Neuron (in vitro differentiated cells): Measurements from ENCODE around the gene CCM2.

ENCODE experiments used
- H2AFZ ChIP-seq: one replicate; pipeline ENCODE4 v1.6.1; 2013; ENCODE audit warnings: low read depth, mild to moderate bottlenecking, inconsistent platforms, low read length, moderate library complexity
- H3K27me3 ChIP-seq: one replicate; pipeline ENCODE4 v1.6.1; 2013; ENCODE audit warnings: low read length; ENCODE audit not compliant: insufficient read depth
- H3K36me3 ChIP-seq: one replicate; pipeline ENCODE4 v1.6.1; 2013; ENCODE audit warnings: low read length; ENCODE audit not compliant: insufficient read depth
- H3K4me1 ChIP-seq: one replicate; pipeline ENCODE4 v1.6.1; 2013; ENCODE audit warnings: low read length; ENCODE audit not compliant: insufficient read depth
- H3K4me3 ChIP-seq: 2 replicates; pipeline ENCODE4 v1.5.1; 2013; ENCODE audit warnings: mild to moderate bottlenecking, low read length, moderate library complexity
- H3K9me3 ChIP-seq: one replicate; pipeline ENCODE4 v1.6.1; 2013; ENCODE audit warnings: low read length

CCM2 gene

DNA sequence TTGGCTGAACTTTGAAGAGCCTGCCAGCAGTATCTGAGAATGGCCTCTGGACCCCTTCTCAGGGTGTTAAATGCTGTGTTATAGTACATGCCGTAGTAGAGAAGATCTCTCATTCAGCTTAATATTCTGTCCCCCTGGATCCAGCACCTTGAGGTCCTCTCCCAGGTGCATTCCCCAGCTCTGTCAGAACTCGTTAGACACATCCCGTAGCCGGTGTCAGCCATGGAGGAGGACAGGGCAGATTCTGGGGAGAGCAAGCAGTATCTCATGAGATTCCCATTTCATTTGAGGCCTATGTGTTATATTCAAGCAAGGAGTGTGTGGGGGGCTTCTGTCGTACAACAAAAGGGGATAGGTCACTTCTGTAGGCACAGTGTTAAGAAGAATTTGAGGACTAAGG, 53.9 kb downstream of the CCM2 start:
- no peaks in the 10 kb centered on the region for H3K27me3 ChIP-seq
- no peak overlapping the region for H2AFZ ChIP-seq
- H3K4me1 ChIP-seq: no peaks in the 10 kb centered on the region
- H3K9me3 ChIP-seq: no peaks in the 10 kb centered on the region
- H3K36me3 ChIP-seq: peaks cover 11% of the 10 kb centered on the region
- no peak overlapping the region for H3K4me3 ChIP-seq

GRCh38 chr7:45054442-45054841, 54.4 kb downstream of the CCM2 start:
- H2AFZ ChIP-seq: no peak overlapping the region
- H3K4me1 ChIP-seq: no peaks in the 10 kb centered on the region
- no peaks in the 10 kb centered on the region for H3K9me3 ChIP-seq
- H3K27me3 ChIP-seq: no peaks in the 10 kb centered on the region
- H3K36me3 ChIP-seq: peaks cover 10% of the 10 kb centered on the region
- H3K4me3 ChIP-seq: no peak overlapping the region

GRCh38 chr7:45055016-45055415, 55.0 kb downstream of the CCM2 start:
- H3K27me3 ChIP-seq: no peaks in the 10 kb centered on the region
- H3K4me1 ChIP-seq: no peaks in the 10 kb centered on the region
- H2AFZ ChIP-seq: no peak overlapping the region
- H3K36me3 ChIP-seq: peaks cover 8% of the 10 kb centered on the region
- H3K4me3 ChIP-seq: no peak overlapping the region
- H3K9me3 ChIP-seq: no peaks in the 10 kb centered on the region

DNA sequence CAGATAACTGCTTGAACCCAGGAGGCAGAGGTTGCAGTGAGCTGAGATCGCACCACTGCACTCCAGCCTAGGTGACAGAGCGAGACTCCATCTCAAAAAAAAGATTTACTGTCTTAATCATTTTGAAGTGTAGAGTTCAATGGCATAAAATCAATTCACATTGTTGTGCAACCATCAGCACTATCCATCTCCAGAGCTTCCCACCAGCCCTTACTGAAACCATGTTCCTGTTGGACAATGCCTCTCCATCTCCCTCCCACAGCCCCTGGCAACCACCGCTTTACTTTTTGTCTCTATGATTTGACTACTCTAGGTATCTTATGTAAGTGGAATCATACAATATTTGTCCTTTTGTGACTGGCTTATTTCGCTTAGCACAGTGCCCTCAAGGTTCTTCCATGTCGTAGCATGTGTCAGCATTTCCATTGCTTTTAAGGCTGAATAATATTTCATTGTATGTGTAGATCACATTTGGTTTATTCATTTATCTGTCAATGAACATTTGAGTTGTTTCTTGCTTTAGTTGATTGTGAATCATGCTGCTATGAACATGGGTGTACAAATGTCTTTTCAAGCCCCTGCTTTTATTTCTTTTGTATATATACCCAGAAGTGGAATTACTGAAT, 55.7 kb downstream of the CCM2 start:
- no peaks in the 10 kb centered on the region for H3K4me1 ChIP-seq
- no peak overlapping the region for H3K4me3 ChIP-seq
- peaks cover under 1% of the 10 kb centered on the region for H3K36me3 ChIP-seq
- H3K27me3 ChIP-seq: no peaks in the 10 kb centered on the region
- no peaks in the 10 kb centered on the region for H3K9me3 ChIP-seq
- H2AFZ ChIP-seq: no peak overlapping the region

DNA sequence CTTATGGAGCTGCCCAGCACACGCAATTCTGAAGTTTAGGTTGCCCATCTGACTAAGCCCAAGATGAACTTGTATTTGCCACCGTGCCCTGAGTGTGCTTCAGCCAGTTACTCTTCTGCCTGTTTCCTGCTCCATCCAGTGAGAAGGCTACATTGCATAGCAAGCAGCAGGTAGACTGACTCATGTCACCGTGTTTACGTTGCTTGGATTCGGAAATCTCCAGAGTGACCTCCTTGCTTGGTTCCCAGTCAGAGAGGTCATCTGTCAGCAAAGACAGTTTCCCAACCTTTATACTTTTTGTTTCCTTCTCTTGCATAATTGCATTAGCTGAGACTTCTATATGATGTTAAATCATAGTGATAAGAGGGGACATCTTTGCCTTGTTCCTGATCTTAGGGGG, 57.9 kb downstream of the CCM2 start:
- Histone ChIP-seq H3K27me3 (no peaks in the 10 kb centered on the region), H2AFZ (no peak overlapping the region), H3K9me3 (no peaks in the 10 kb centered on the region), H3K36me3 (peaks cover 2% of the 10 kb centered on the region), H3K4me1 (no peaks in the 10 kb centered on the region), H3K4me3 (no peak overlapping the region)

DNA sequence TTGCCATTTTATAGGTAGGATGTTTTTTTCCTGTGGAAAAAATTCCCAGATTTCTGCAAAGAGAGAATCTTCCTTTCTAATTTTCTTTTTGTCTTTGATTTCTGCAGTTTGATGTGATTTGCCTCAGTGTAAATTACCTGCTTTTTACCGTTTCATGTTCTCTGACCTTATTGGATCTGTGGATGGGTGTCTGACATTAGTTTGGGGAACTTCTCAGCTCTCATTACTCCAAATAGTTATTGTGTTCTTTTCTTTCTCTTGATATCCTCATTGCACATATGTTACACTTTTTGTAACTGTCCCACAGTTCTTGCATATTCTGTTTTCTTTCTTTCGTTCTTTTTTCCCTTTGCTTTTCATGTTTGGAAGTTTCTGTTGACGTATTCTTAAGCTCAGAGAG, 60.3 kb downstream of the CCM2 start:
- no peaks in the 10 kb centered on the region for H3K27me3 ChIP-seq
- no peak overlapping the region for H2AFZ ChIP-seq
- no peaks in the 10 kb centered on the region for H3K4me1 ChIP-seq
- no peaks in the 10 kb centered on the region for H3K9me3 ChIP-seq
- H3K4me3 ChIP-seq: no peak overlapping the region
- peaks cover 21% of the 10 kb centered on the region for H3K36me3 ChIP-seq

GRCh38 chr7:45061352-45061751, 61.4 kb downstream of the CCM2 start:
- no peak overlapping the region for H2AFZ ChIP-seq
- H3K4me3 ChIP-seq: no peak overlapping the region
- H3K36me3 ChIP-seq: peaks cover 26% of the 10 kb centered on the region

DNA sequence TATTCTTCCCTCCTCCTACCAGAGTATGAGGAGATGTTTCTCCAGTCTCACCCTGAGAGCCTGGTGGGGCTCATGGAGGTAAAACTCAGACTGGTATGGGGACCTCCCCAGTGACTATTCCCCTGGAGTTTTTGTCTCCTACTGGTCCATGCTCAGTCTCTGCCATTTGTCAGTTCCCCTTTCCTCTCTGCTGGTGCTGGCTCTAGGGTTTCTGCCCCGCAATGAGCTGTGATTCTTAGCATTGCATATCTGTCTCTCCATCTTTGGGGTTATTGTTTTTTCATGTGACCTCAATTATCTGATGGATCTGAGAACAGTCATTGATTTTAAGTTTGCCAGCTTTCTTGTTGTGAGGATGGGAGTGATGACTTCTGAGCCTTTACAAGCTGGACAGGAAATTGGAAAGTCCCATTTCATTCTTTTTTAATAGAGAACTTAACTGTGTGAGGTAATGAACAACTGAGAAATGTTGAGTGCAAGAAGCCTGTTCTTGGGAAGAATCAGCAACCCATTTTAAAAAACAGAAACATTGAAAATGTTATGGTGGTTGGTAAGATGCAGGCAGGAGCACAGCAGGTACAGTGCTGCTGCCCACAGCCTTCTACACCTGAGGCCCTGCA, 61.9 kb downstream of the CCM2 start:
- Histone ChIP-seq H2AFZ (no peak overlapping the region), H3K4me3 (no peak overlapping the region), H3K9me3 (no peaks in the 10 kb centered on the region), H3K27me3 (no peaks in the 10 kb centered on the region), H3K36me3 (peaks cover 26% of the 10 kb centered on the region), H3K4me1 (no peaks in the 10 kb centered on the region)

More at GRCh38 chr7:45061352-45061751, 61.4 kb downstream of the CCM2 start:
- Histone ChIP-seq H3K27me3 (no peaks in the 10 kb centered on the region), H3K4me1 (no peaks in the 10 kb centered on the region), H3K9me3 (no peaks in the 10 kb centered on the region)

DNA sequence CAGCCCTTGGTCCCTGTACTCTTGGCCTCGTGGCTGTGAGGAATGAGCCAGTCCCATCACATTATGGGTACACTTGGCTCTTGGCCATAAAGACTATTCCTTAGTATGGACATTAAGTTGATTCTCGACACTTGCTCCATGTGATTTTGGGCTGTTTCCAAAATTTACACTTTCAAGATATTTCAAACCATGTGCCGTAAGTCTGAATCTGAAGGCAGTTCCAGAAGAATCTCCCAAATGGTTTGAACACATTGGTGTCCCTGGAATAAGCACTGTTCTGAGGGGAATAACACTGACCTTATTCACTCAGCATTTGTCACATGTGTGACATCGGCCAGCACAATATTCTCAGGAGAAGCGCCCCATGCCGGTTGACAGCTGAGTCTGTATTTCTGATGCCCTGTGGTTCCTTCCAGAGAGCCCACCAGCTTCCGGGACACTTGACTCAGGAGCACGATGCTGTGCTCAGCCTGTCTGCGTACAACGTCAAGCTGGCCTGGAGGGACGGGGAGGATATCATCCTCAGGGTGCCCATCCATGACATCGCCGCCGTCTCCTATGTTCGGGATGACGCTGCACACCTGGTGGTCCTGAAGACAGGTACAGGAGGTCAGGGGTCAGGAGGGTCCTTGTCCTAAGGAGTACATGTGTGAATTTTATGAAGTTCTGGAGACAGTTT, 64.2 kb downstream of the CCM2 start:
- Histone ChIP-seq H3K36me3 (peaks cover 39% of the 10 kb centered on the region), H3K9me3 (no peaks in the 10 kb centered on the region), H3K4me1 (no peaks in the 10 kb centered on the region), H3K27me3 (no peaks in the 10 kb centered on the region), H2AFZ (no peak overlapping the region), H3K4me3 (no peak overlapping the region)

- no peaks in the 10 kb centered on the region for H3K4me1 ChIP-seq
- H3K9me3 ChIP-seq: no peaks in the 10 kb centered on the region
- H2AFZ ChIP-seq: no peak overlapping the region
- no peak overlapping the region for H3K4me3 ChIP-seq
- H3K27me3 ChIP-seq: no peaks in the 10 kb centered on the region
- peaks cover 48% of the 10 kb centered on the region for H3K36me3 ChIP-seq
Measured at GRCh38 chr7:45065031-45065995, 65.3 kb downstream of the CCM2 start.

DNA sequence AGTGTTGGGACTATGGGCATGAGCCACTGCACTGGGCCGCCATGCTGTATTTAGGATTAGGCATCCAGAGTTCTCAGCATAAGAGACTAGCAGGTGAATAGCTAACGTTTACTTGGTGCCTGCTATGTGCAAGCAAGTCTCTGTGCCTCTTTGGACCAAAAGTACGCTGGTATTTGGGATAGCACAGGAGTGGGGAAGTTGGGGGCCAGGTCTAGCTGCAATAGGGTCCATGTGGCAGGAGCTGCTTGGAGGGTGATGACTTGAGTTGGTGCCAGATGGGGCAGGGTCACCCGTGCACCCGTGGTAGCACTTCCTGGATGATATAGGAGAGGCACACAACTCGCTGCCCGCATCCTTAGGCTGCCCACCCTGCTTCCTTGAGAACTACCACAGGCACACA, 66.4 kb downstream of the CCM2 start:
- no peaks in the 10 kb centered on the region for H3K4me1 ChIP-seq
- peaks cover 51% of the 10 kb centered on the region for H3K36me3 ChIP-seq
- H3K4me3 ChIP-seq: no peak overlapping the region
- no peaks in the 10 kb centered on the region for H3K9me3 ChIP-seq
- H2AFZ ChIP-seq: no peak overlapping the region
- H3K27me3 ChIP-seq: no peaks in the 10 kb centered on the region

DNA sequence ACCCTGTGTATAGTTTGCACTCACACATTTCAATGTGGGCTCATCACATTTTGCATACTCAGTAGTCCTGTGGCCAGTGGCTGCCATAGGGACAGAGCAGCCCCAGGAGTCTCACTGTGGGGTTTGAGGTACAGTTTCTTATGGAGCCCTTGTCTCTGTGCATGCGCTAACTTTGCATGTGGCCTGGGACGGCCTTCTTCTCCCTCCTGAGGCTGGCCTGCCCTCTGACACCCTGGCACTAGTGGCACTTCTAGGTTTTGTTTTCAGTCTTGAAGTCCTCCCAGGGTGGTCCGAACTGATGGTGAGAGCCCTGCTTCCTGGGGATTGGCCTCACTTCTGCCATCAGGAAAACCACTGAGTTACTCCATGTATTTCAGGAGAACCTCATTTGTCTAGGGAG, 67.6 kb downstream of the CCM2 start:
- H2AFZ ChIP-seq: no peak overlapping the region
- no peak overlapping the region for H3K4me3 ChIP-seq
- no peaks in the 10 kb centered on the region for H3K27me3 ChIP-seq
- H3K9me3 ChIP-seq: no peaks in the 10 kb centered on the region
- no peaks in the 10 kb centered on the region for H3K4me1 ChIP-seq
- H3K36me3 ChIP-seq: peaks cover 56% of the 10 kb centered on the region
